A549 (cell line): ENCODE data around the gene BCAS3. TPM values are rescaled to one million over a fixed set of nuclear protein-coding genes. Genes with fewer than 3 reads are reported as not detected.
"Not testable (repeated sequence)": the region's sequence is repeated elsewhere in the genome, so short reads cannot be mapped to it uniquely, and the experiment has no call there.

Source experiments
- ATAC-seq, 2 experiments: fragments of 200-7000 bp in 1 of 2; fragments of >200 bp in 1 of 2; cut with Nextera tagmentation in 1 of 2; cut with Tn5 transposase in 1 of 2; 3 replicates each; pipeline versions ENCODE4 v1.8.0 to v1.9.1; 2018 to 2020; ENCODE audit warnings: mild to moderate bottlenecking in 1 of 2, moderate library complexity in 1 of 2
- CTCF ChIA-PET: fragments of 300-600 bp; sonication (Branson Sonifier 250); formaldehyde crosslinking; extraction: SDS; loops from one replicate; lab custom pipeline; 2021; ENCODE audit warnings: antibody characterized with exemption, inconsistent platforms; lab: Yijun Ruan, JAX
- POLR2A ChIA-PET: fragments of 350-600 bp; formaldehyde crosslinking; extraction: SDS; loops from one replicate; lab custom pipeline; 2021; ENCODE audit warnings: antibody characterized with exemption, inconsistent platforms; lab: Yijun Ruan, JAX
- DNase-seq, 2 experiments: peaks; one replicate each; pipeline versions ENCODE4 v3.0.0 to v3.0.0-alpha.2; 2011 to 2016; ENCODE audit warnings: low read depth in 1 of 2, low spot score in 1 of 2
- FAIRE-seq: peaks from 2 replicates; lab custom pipeline; 2011; peaks lifted over from hg19 to GRCh38; lab: Jason Lieb, UNC
- H3K27ac ChIP-seq, 2 experiments: fragments of >200 bp; sonication (Bioruptor Twin); formaldehyde crosslinking; 3 replicates each; pipeline ENCODE4 v1.5.1; 2016 to 2017
- H3K4me1 ChIP-seq: fragments of >200 bp; sonication (Bioruptor Twin); formaldehyde crosslinking; 3 replicates; pipeline ENCODE4 v1.6.1; 2016
- H3K4me2 ChIP-seq: fragments of >200 bp; sonication (Bioruptor Twin); formaldehyde crosslinking; 3 replicates; pipeline ENCODE4 v1.6.1; 2016
- H3K4me3 ChIP-seq: fragments of >200 bp; sonication (Bioruptor Twin); formaldehyde crosslinking; 3 replicates; pipeline ENCODE4 v1.5.1; 2016
- H3K9me3 ChIP-seq: fragments of >200 bp; sonication (Bioruptor Twin); formaldehyde crosslinking; 3 replicates; pipeline ENCODE4 v1.6.1; 2016
- E2F6 ChIP-seq: IDR thresholded peaks from 2 replicates; pipeline ENCODE4 v1.6.1; 2012; ENCODE audit warnings: low read depth, borderline replicate concordance
- EP300 ChIP-seq, 2 experiments: fragments of >200 bp; sonication (Bioruptor Twin); formaldehyde crosslinking; IDR thresholded peaks; 2 replicates in 1 of 2; 3 replicates in 1 of 2; pipeline ENCODE4 v1.6.1; 2016 to 2017
- FOSL2 ChIP-seq, 2 experiments: fragments of 450-650 bp in 1 of 2; fragments of >200 bp in 1 of 2; sonication (Bioruptor Twin) in 1 of 2; formaldehyde crosslinking; IDR thresholded peaks; 2 replicates each; pipeline versions ENCODE4 v1.5.0 to v1.6.1; 2016 to 2020; ENCODE audit warnings: mild to moderate bottlenecking in 1 of 2, moderate library complexity in 1 of 2
- HES2 ChIP-seq: fragments of >200 bp; sonication (Bioruptor Twin); formaldehyde crosslinking; IDR thresholded peaks from 2 replicates; pipeline ENCODE4 v1.6.1; 2016
- HOXA7 ChIP-seq: fragments of 250-450 bp; sonication (Bioruptor Pico); IDR thresholded peaks from 2 replicates; pipeline ENCODE4 v1.5.0; 2020; ENCODE audit warnings: mild to moderate bottlenecking, moderate library complexity
- HOXB13 ChIP-seq: fragments of 250-450 bp; sonication (Bioruptor Pico); IDR thresholded peaks from 2 replicates; pipeline ENCODE4 v1.5.0; 2020; ENCODE audit warnings: low read depth, mild to moderate bottlenecking, moderate library complexity
- JUN ChIP-seq, 2 experiments: fragments of >200 bp; sonication (Bioruptor Twin); formaldehyde crosslinking; IDR thresholded peaks; 2 replicates in 1 of 2; 3 replicates in 1 of 2; pipeline ENCODE4 v1.6.1; 2016 to 2017
- JUNB ChIP-seq: fragments of >200 bp; sonication (Bioruptor Twin); formaldehyde crosslinking; IDR thresholded peaks from 2 replicates; pipeline ENCODE4 v1.6.1; 2016
- MAFK ChIP-seq: fragments of 450-650 bp; IDR thresholded peaks from 2 replicates; pipeline ENCODE4 v1.6.1; 2014; ENCODE audit not compliant: partially characterized antibody
- PBX3 ChIP-seq: IDR thresholded peaks from 2 replicates; pipeline ENCODE4 v1.6.1; 2012
- PHF8 ChIP-seq: fragments of 200-600 bp; sonication (generic); IDR thresholded peaks from 2 replicates; pipeline ENCODE4 v1.6.1; 2016; ENCODE audit warnings: low read depth, mild to moderate bottlenecking, antibody characterized with exemption, moderate library complexity, borderline replicate concordance
- POLR2A ChIP-seq: IDR thresholded peaks from 2 replicates; pipeline ENCODE4 v1.6.1; 2012; ENCODE audit warnings: mild to moderate bottlenecking, low read length
- RAD21 ChIP-seq, 2 experiments: fragments of >200 bp in 1 of 2; sonication (Bioruptor Twin) in 1 of 2; formaldehyde crosslinking in 1 of 2; IDR thresholded peaks in 1 of 2; conservative IDR thresholded peaks in 1 of 2; 2 replicates in 1 of 2; 3 replicates in 1 of 2; pipeline ENCODE4 v1.6.1; 2012 to 2018; ENCODE audit warnings: inconsistent platforms in 1 of 2
- RCOR1 ChIP-seq: fragments of 150-350 bp; IDR thresholded peaks from 2 replicates; pipeline ENCODE4 v1.6.1; 2014; ENCODE audit warnings: antibody characterized with exemption, low read length, low read depth
- REST ChIP-seq: fragments of 200-600 bp; sonication (generic); IDR thresholded peaks from 2 replicates; pipeline ENCODE4 v1.6.1; 2016; ENCODE audit warnings: antibody characterized with exemption, mild to moderate bottlenecking, moderate library complexity
- RFX5 ChIP-seq: fragments of 450-650 bp; IDR thresholded peaks from 2 replicates; pipeline ENCODE4 v1.7.1; 2014; ENCODE audit warnings: antibody characterized with exemption, mild to moderate bottlenecking, moderate library complexity
- ZFP36 ChIP-seq: fragments of 450-650 bp; IDR thresholded peaks from 2 replicates; pipeline ENCODE4 v1.6.1; 2014; ENCODE audit warnings: borderline replicate concordance; ENCODE audit not compliant: partially characterized antibody
- WGBS: methylation state at CpG from one replicate; pipeline ENCODE4 v1.1.6; 2017; ENCODE audit errors: missing lambda C conversion rate; 5-methylcytosine and 5-hydroxymethylcytosine counted together
- polyA plus RNA-seq, 4 experiments: library from polyadenylated mRNA; depleted of rRNA in 3 of 4; stranded (reverse); fragments of >200 nt; fragmentation: RNase III in 1 of 4; extraction: RNeasy Plus Mini Kit Qiagen cat#74134 plus additional on column Dnase treatment in 1 of 4; gene quantifications; 2 replicates in 3 of 4; 3 replicates in 1 of 4; pipeline ENCODE4 v1.2.3, GENCODE V29; 2011 to 2017

BCAS3 gene
- polyA plus RNA-seq, 2 of the 4 experiments (the other 2 are of a cell fraction): 14.7 to 43.4 TPM

- not testable (repeated sequence) for H3K9me3 ChIP-seq, H3K4me3 ChIP-seq, H3K4me1 ChIP-seq, ATAC-seq, DNase-seq, H3K27ac ChIP-seq, FAIRE-seq, H3K4me2 ChIP-seq
- peak; percentile 5 for TF ChIP-seq MAFK
- POLR2A ChIA-PET: interaction anchor here (1.8 kb wide), 1 partner anchor 9 kb away, joined by 8 read pairs; the partner anchor contains the start of gene BCAS3
- CTCF ChIA-PET: interaction anchor here (1.4 to 2.3 kb wide), 3 partner anchors 28 to 244 kb away, joined by 3 to 7 read pairs (median 3); no protein-coding TSS in a partner anchor
- 88% methylated on average over 7 of the region's 7 CpGs for WGBS
Observed at GRCh38 chr17:60668741-60669140, 8.9 kb upstream of the BCAS3 start.

- CTCF ChIA-PET: interaction anchor here (0.6 to 1.3 kb wide), 5 partner anchors 11 to 32 kb away, joined by 3 to 4 read pairs (median 3); no protein-coding TSS in a partner anchor
- no peak for TF ChIP-seq RFX5
- TF ChIP-seq FOSL2 (IDR thresholded peaks at IDR 0.05): no peak
- TF ChIP-seq FOSL2 (CRISPR knock-in tag; IDR thresholded peaks at IDR 0.05): peak; percentile 4; the same call in 1 of the 2 replicates
- POLR2A ChIA-PET: no interaction called here
- Histone ChIP-seq H3K4me3 (no peak overlapping the region), H3K4me1 (0 out of 3 replicates have a peak, but pooled peaks cover 2% of the 10 kb centered on the region), H3K27ac (peak overlapping the region in 1 of 2 experiments; percentile 16; a peak in 1 of 6 replicates), H3K9me3 (no peaks in the 10 kb centered on the region), H3K4me2 (peak overlapping the region; percentile 12; the same call in 1 of the 3 replicates)
- ATAC-seq (peak; percentile 32 to 63; a peak in 5 of 6 replicates), DNase-seq (peak in 1 of 2 experiments; percentile 11), FAIRE-seq (no peak)
- WGBS: 8% methylated on average over 2 of the region's 2 CpGs
Observed at GRCh38 chr17:60671482-60671881, 6.2 kb upstream of the BCAS3 start.

GRCh38 chr17:60674637-60675036 is 3.0 kb upstream of the BCAS3 start:
- peak; percentile 91 for TF ChIP-seq MAFK
- TF ChIP-seq, all 56 proteins: peak for 1; not testable (repeated sequence) for 55
- H3K4me3 ChIP-seq, POLR2A ChIA-PET, ATAC-seq, H3K4me1 ChIP-seq, H3K9me3 ChIP-seq, H3K4me2 ChIP-seq, FAIRE-seq, H3K27ac ChIP-seq: not testable (repeated sequence)
- WGBS: 63% methylated on average over 7 of the region's 7 CpGs
- peak in 1 of 2 experiments; percentile 40 for DNase-seq
- CTCF ChIA-PET: interaction anchor here (1.0 to 4.3 kb wide), 3 partner anchors 9 to 36 kb away, joined by 3 to 12 read pairs (median 7); no protein-coding TSS in a partner anchor

- no peak for TF ChIP-seq FOSL2 (IDR thresholded peaks at IDR 0.05)
- no peak for TF ChIP-seq FOSL2 (CRISPR knock-in tag; IDR thresholded peaks at IDR 0.05)
- no peak for TF ChIP-seq HES2
- no peak for TF ChIP-seq MAFK
- no peak for TF ChIP-seq E2F6
- TF ChIP-seq PBX3: no peak
- no peak for TF ChIP-seq RCOR1
- no peak for TF ChIP-seq EP300 (IDR thresholded peaks at IDR 0.05)
- TF ChIP-seq REST: no peak
- no peak for TF ChIP-seq HOXA7 (CRISPR knock-in tag)
- TF ChIP-seq POLR2A: no peak
- no peak for TF ChIP-seq ZFP36
- TF ChIP-seq PHF8: no peak
- TF ChIP-seq RAD21 (conservative IDR thresholded peaks at IDR 0.05 in 1 of 2, IDR thresholded peaks at IDR 0.05 in 1 of 2): no peak
- TF ChIP-seq JUN (IDR thresholded peaks at IDR 0.05): no peak
- no peak for TF ChIP-seq HOXB13
- TF ChIP-seq JUNB: no peak
- no peak for DNase-seq
- H3K4me1 ChIP-seq: peaks cover 9% of the 10 kb centered on the region; the same call in 2 of the 3 replicates
- H3K4me3 ChIP-seq: no peak overlapping the region
- ATAC-seq: no peak
- CTCF ChIA-PET: interaction anchor here (0.6 to 4.3 kb wide), 2 partner anchors 37 to 1227 kb away, joined by 3 to 12 read pairs; no protein-coding TSS in a partner anchor
- no peak overlapping the region for H3K27ac ChIP-seq
- 82% methylated on average over 6 of the region's 6 CpGs for WGBS
- POLR2A ChIA-PET: no interaction called here
- no peak for FAIRE-seq
- no peaks in the 10 kb centered on the region for H3K9me3 ChIP-seq
- no peak overlapping the region for H3K4me2 ChIP-seq
Observed at GRCh38 chr17:60675997-60676396, 1.7 kb upstream of the BCAS3 start.
